Nephron progenitor cell (in vitro differentiated cells): Measurements from ENCODE around the gene STRADB.

Experiments used
- DNase-seq: peaks from one replicate; pipeline ENCODE4 v3.0.0; 2021
- H3K27ac Mint-ChIP-seq: 2 replicates; pipeline ENCODE4 v1.8.0; 2021; ENCODE audit warnings: mild to moderate bottlenecking, moderate library complexity, mixed read lengths
- H3K27me3 Mint-ChIP-seq: 2 replicates; pipeline ENCODE4 v1.8.0; 2021; ENCODE audit warnings: mild to moderate bottlenecking, low read depth, mixed read lengths; ENCODE audit not compliant: poor library complexity
- H3K36me3 Mint-ChIP-seq: 2 replicates; pipeline ENCODE4 v1.8.0; 2021; ENCODE audit warnings: low read depth, mixed read lengths
- H3K4me1 Mint-ChIP-seq: 2 replicates; pipeline ENCODE4 v1.8.0; 2021; ENCODE audit warnings: mixed read lengths
- H3K4me3 Mint-ChIP-seq: 2 replicates; pipeline ENCODE4 v1.8.0; 2021; ENCODE audit warnings: mild to moderate bottlenecking, moderate library complexity, mixed read lengths
- H3K9me3 Mint-ChIP-seq: 2 replicates; pipeline ENCODE4 v1.8.0; 2021; ENCODE audit warnings: mild to moderate bottlenecking, moderate library complexity, mixed read lengths
- TF ChIP-seq, protein P1 (sequence below): fragments of 200-600 bp; sonication (generic); IDR thresholded peaks from 2 replicates; pipeline ENCODE4 v1.5.0; 2021; ENCODE audit warnings: antibody characterized with exemption

STRADB gene

DNA sequence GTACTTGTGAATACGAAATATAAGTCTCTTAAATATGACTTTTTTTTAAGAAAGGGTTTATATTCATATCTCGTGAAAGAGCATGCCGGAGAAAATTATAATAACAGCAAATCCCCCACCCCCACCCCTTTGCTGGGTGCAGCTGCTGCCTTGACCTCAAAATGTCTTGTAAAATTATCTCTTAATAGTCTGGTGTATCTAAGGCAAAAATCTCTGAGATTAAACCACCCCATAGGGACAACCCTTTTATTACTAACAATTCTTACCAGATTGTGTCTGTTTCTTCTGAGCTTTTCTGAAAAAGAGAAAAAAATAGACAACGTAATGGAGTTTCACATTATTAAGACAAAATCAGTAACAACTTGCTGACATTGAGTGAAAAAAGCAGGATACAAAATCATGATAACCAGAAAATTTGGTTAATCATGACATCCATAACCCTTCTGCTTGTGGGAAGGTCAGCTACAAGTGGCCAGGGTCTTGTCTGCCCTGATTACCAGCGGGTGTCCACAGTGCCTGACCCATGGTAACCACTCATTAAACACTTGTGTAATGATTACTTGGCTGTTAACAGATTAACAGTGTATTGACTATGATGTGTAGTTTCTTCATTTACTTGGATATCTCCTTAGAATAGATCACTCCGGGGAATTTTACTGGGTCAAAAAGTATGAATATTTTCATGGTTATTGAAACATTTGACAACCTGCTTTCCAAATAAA, 1.5 kb downstream of the STRADB start:
- no peak for DNase-seq
- TF ChIP-seq, protein P1, sequence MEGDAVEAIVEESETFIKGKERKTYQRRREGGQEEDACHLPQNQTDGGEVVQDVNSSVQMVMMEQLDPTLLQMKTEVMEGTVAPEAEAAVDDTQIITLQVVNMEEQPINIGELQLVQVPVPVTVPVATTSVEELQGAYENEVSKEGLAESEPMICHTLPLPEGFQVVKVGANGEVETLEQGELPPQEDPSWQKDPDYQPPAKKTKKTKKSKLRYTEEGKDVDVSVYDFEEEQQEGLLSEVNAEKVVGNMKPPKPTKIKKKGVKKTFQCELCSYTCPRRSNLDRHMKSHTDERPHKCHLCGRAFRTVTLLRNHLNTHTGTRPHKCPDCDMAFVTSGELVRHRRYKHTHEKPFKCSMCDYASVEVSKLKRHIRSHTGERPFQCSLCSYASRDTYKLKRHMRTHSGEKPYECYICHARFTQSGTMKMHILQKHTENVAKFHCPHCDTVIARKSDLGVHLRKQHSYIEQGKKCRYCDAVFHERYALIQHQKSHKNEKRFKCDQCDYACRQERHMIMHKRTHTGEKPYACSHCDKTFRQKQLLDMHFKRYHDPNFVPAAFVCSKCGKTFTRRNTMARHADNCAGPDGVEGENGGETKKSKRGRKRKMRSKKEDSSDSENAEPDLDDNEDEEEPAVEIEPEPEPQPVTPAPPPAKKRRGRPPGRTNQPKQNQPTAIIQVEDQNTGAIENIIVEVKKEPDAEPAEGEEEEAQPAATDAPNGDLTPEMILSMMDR = no peak
- peaks cover 34% of the 10 kb centered on the region for H3K4me1 Mint-ChIP-seq
- H3K27me3 Mint-ChIP-seq = peaks cover 13% of the 10 kb centered on the region
- peaks cover 4% of the 10 kb centered on the region for H3K36me3 Mint-ChIP-seq
- H3K9me3 Mint-ChIP-seq = no peaks in the 10 kb centered on the region
- H3K4me3 Mint-ChIP-seq = peak overlapping the region; percentile 95
- no peak overlapping the region for H3K27ac Mint-ChIP-seq

- peaks cover 20% of the 10 kb centered on the region for H3K9me3 Mint-ChIP-seq
- TF ChIP-seq, protein P1 = no peak
- no peak overlapping the region for H3K27ac Mint-ChIP-seq
- H3K4me1 Mint-ChIP-seq = peaks cover 7% of the 10 kb centered on the region
- peaks cover 8% of the 10 kb centered on the region for H3K27me3 Mint-ChIP-seq
- peaks cover 51% of the 10 kb centered on the region for H3K36me3 Mint-ChIP-seq
- no peak overlapping the region for H3K4me3 Mint-ChIP-seq
- DNase-seq = no peak
These were observed 6.8 kb downstream of the STRADB start for GRCh38 chr2:201458381-201458780.

- TF ChIP-seq, protein P1 = no peak
- peaks cover 24% of the 10 kb centered on the region for H3K9me3 Mint-ChIP-seq
- peaks cover under 1% of the 10 kb centered on the region for H3K4me1 Mint-ChIP-seq
- H3K36me3 Mint-ChIP-seq = peaks cover 67% of the 10 kb centered on the region
- no peak overlapping the region for H3K4me3 Mint-ChIP-seq
- no peak for DNase-seq
- peaks cover 3% of the 10 kb centered on the region for H3K27me3 Mint-ChIP-seq
- H3K27ac Mint-ChIP-seq = no peak overlapping the region
These were observed 9.0 kb downstream of the STRADB start for GRCh38 chr2:201460532-201460931.

GRCh38 chr2:201464547-201464946, 13.0 kb downstream of the STRADB start:
- H3K4me3 Mint-ChIP-seq = no peak overlapping the region
- no peak overlapping the region for H3K27ac Mint-ChIP-seq
- H3K27me3 Mint-ChIP-seq = peaks cover 3% of the 10 kb centered on the region
- H3K4me1 Mint-ChIP-seq = peaks cover 9% of the 10 kb centered on the region
- peaks cover 70% of the 10 kb centered on the region for H3K36me3 Mint-ChIP-seq
- TF ChIP-seq, protein P1 = no peak
- H3K9me3 Mint-ChIP-seq = peaks cover 24% of the 10 kb centered on the region
- DNase-seq = no peak

- Mint-ChIP-seq H3K4me1 (peaks cover 9% of the 10 kb centered on the region), H3K27me3 (peaks cover 3% of the 10 kb centered on the region), H3K36me3 (peaks cover 70% of the 10 kb centered on the region), H3K27ac (peak overlapping the region; percentile 87), H3K9me3 (peaks cover 21% of the 10 kb centered on the region), H3K4me3 (no peak overlapping the region)
- DNase-seq = no peak
- TF ChIP-seq, protein P1 = no peak
These were observed 14.0 kb downstream of the STRADB start for GRCh38 chr2:201465524-201465971.
